Adipose tissue (tissue), 3 donors: Measurements from ENCODE around the gene NAA11. TPM values are rescaled to one million over a fixed set of nuclear protein-coding genes. Genes with fewer than 3 reads are reported as not detected.

Source experiments
- H3K27ac ChIP-seq: one replicate; pipeline ENCODE4 v1.5.1; 2013; ENCODE audit warnings: low read depth, low read length
- WGBS, 3 donors: extraction: QIAGEN DNeasy Blood & Tissue Kit; methylation state at CpG; one replicate each; pipeline ENCODE4 v1.1.7; 2013; 5-methylcytosine and 5-hydroxymethylcytosine counted together
- polyA plus RNA-seq, 3 donors: library from polyadenylated mRNA; stranded (reverse); fragments of 200-250 nt; gene quantifications; one replicate each; pipeline ENCODE4 v1.2.3, GENCODE V29; 2013
- donor health status: healthy with polysubstance abuse.
- donor health status: Bipolar disorder and iron deficiency.
- donor health status: healthy.

The NAA11 gene
- polyA plus RNA-seq, result not detected

- WGBS, 3 donors, result 86 to 95% (median 92%) methylated on average over 19 of the region's 19 CpGs
- H3K27ac ChIP-seq, result no peak within 1 kb of the TSS
These were observed at the start of gene NAA11 for GRCh38 chr4:79325864-79326328. Gene NAA11 (minus strand): TSS chr4:79326061. CDS start chr4:79325877, 184 bp downstream.

GRCh38 chr4:79370026-79370425 lies 44.2 kb upstream of the NAA11 start:
- no peak overlapping the region for H3K27ac ChIP-seq
- WGBS, 3 donors, result 53 to 65% (median 56%) methylated on average over 2 of the region's 2 CpGs

GRCh38 chr4:79367096-79367495 lies 41.2 kb upstream of the NAA11 start:
- no peak overlapping the region for H3K27ac ChIP-seq
- 89 to 92% (median 90%) methylated on average over 2 of the region's 2 CpGs for WGBS, 3 donors

DNA sequence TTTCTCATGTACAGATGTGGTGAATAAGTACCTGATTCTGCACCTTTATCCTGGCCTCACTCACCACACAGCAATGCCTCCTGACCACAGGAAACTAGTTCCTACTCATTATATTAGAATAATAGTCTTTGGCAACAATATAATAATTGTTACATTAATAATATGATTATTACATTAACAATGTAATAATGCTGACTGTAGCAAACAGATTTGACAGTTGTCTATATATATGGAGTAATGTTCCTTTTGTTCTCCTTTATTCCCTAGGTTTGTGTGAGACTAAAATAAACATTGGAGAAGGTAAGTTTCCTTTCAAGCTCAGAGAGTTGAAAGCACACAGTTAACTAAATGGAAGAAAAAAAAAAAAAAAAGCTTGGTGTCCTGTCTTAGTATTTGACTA lies 40.6 kb upstream of the NAA11 start:
- H3K27ac ChIP-seq, result no peak overlapping the region

- no peak overlapping the region for H3K27ac ChIP-seq
- WGBS, 3 donors, result 77 to 88% (median 84%) methylated on average over 6 of the region's 6 CpGs
These were observed 38.2 kb upstream of the NAA11 start for GRCh38 chr4:79364061-79364460.

- 78 to 87% (median 80%) methylated on average over 4 of the region's 4 CpGs for WGBS, 3 donors
- H3K27ac ChIP-seq, result no peak overlapping the region
These were observed 36.8 kb upstream of the NAA11 start for GRCh38 chr4:79362626-79363025.

DNA sequence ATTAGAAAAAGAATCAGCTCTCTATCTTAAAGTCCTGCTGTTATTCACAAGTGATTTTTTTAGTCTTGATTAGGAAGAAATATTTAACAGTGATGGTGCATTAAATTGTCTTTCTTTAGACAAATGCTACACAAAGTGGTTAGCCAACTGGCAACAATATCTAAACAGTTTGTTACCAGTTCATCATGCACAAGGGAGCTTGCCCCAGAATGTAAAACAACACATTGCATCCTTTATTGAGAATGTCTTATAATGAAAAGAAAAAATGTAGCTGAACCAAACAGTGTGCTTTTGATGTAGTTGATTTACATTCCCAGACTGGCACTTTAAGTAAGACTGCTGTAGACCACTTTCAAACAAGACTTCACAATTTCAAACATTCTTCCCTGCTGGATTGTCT lies 34.1 kb upstream of the NAA11 start:
- H3K27ac ChIP-seq, result no peak overlapping the region

- WGBS, 3 donors, result 87 to 97% (median 89%) methylated on average over 1 of the region's 1 CpG
These were observed 32.6 kb upstream of the NAA11 start for GRCh38 chr4:79358438-79358837.

DNA sequence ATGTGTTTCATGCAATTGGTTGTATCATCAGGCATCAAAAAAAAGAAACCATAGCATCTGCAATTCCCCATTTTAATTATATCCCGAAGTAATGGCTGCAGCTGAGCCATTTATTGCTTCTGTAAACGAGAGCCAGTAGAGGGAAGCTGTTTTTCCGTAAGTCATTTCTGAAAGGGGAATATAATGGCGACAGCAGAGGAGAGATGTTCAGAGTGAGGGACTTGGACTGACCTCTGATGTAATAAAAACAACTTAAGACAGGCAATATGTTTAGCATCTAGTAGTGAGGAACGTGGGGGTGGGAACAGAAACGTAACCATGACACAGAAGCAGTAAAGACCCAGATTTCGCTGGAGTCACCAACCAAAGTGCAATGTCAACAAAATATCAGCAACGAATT lies 31.5 kb upstream of the NAA11 start:
- H3K27ac ChIP-seq, result no peak overlapping the region
- WGBS, 3 donors, result 64 to 70% (median 67%) methylated on average over 8 of the region's 8 CpGs

More at GRCh38 chr4:79358438-79358837, 32.6 kb upstream of the NAA11 start:
- H3K27ac ChIP-seq, result no peak overlapping the region

- 75 to 82% (median 76%) methylated on average over 1 of the region's 1 CpG for WGBS, 3 donors
- no peak overlapping the region for H3K27ac ChIP-seq
These were observed 27.2 kb upstream of the NAA11 start for GRCh38 chr4:79353075-79353474.

GRCh38 chr4:79348405-79348804 lies 22.5 kb upstream of the NAA11 start:
- WGBS, 3 donors, result 85 to 95% (median 92%) methylated on average over 2 of the region's 2 CpGs
- no peak overlapping the region for H3K27ac ChIP-seq

DNA sequence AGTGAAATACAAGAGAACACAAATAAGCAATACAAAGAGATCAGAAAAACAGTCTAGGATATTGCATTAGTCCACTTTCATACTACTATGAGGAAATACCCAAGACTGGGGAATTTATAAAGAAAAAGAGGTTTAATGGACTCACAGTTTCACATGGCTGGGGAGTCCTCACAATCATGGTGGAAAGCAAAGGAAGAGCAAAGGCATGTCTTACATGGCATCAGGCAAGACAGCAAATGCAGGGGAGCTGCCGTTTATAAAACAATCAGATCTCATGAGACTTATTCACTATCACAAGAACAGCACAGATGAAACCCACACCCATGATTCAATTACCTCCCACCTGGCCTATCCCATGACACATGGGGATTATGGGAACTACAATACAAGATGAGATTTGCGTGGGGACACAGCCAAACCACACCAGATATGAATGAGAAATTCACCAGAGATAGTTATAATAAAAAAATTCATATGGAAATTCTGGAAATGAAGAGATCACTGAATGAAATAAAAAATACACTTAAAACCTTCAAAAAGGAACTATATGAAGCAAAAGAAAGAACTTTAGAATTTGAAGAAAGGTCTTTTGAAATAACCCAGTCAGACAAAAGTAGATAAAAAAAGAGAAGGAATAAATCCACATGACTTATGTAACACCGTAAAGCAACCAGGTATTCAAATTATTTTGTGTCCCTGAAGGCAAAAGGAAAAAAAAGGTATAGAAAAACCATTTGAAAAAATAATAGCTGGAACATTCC lies 16.2 kb upstream of the NAA11 start:
- H3K27ac ChIP-seq, result no peak overlapping the region
- WGBS, 3 donors, result 77 to 94% (median 81%) methylated on average over 3 of the region's 3 CpGs

GRCh38 chr4:79340568-79340967 lies 14.7 kb upstream of the NAA11 start:
- H3K27ac ChIP-seq, result no peak overlapping the region
- WGBS, 3 donors, result 83 to 96% (median 94%) methylated on average over 2 of the region's 2 CpGs

DNA sequence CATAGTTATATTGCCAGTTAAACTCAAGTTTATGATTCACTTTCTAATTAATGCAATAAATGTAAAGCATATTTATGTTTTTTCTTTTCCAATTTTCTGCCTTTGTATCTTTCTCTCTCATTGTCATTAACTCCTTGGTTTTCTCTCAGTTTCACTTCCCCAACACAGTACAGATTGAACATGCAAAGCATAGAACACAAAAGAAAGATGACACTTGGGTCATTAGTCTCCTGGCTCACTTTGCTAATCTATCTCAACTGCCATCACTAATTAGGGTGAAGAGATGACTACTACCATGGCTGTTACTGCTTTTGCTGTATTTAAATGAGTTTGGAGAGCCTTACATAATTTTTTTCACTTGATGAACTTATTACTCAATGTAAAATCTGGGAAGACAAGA lies 12.3 kb upstream of the NAA11 start:
- H3K27ac ChIP-seq, result no peak overlapping the region

- H3K27ac ChIP-seq, result no peak overlapping the region
- WGBS, 3 donors, result 40 to 59% (median 54%) methylated on average over 1 of the region's 1 CpG
These were observed 8.9 kb upstream of the NAA11 start for GRCh38 chr4:79334783-79335182.

- 65 to 69% (median 68%) methylated on average over 4 of the region's 4 CpGs for WGBS, 3 donors
- H3K27ac ChIP-seq, result no peak overlapping the region
These were observed 8.5 kb upstream of the NAA11 start for GRCh38 chr4:79334341-79334740.

DNA sequence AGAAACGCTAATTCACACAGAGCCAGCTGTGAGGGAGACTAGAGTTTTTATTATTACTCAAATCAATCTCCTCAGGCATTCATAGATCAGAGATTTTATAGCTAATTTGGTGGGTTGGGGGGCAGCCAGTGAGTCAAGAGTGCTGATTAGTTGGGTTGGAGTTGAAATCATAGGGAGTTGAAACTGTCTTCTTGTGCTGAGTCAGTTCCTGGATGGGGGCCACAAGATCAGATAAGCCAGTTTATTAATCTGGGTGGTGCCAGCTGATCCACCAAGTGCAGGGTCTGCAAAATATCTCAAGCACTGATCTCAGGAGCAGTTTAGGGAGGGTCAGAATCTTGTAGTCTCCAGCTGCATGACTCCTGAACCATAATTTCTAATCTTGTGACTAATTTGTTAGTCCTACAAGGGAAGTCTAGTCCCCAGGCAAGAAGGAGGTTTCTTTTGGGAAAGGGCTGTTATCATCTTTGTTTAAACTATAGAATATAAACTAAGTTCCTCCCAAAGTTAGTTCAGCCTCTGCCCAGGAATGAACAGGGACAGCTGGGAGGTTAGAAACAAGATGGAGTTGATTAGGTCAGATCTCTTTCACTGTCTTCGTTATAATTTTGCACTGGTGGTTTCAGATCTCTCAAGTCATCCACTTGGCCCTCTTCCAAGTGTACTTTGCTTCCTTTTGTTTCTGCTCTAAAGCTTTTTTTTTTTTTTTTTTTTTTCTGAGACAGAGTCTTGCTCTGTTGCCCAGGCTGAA lies 5.4 kb upstream of the NAA11 start:
- no peak overlapping the region for H3K27ac ChIP-seq
- 42 to 64% (median 44%) methylated on average over 2 of the region's 2 CpGs for WGBS, 3 donors

DNA sequence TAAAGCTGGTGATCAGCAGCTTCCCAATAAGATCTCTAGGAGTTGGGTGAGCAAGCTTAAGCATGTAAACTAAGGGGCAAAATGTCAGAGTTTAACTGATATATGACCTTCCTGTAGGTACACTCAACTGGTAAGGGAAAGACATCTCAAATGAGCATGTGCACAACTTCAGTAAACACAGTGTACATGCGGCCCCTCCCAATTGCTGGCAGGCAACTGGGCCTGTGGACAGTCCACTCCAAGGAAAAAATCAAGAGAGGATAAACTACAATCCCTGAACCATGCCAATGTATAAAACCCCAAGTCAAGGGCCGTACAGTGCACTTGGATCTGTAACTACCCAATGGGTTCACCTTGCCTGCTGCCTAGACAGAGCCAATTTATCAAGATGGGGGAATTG lies 4.9 kb upstream of the NAA11 start:
- WGBS, 3 donors, result 69 to 80% (median 74%) methylated on average over 2 of the region's 2 CpGs
- no peak overlapping the region for H3K27ac ChIP-seq

DNA sequence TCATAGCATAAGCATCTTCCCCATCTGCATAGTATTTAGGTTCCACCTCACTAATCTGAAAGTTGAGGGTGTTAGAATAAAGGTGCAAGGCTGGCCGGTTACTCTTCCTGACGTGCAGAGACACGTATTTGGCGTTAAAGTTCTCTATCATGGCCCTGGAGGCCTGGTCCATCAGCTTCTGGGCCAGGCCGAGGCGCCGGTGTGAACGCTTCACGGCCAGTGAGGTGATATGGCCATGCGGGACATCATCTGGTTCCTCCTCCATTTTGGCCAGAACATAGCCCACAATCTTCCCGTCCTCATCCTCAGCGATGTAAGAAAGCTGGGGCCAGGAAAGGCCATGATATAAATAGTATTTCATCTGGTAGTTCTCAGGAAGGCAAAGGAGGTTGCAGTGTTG lies 425 bp downstream of the NAA11 start:
- WGBS, 3 donors, result 90 to 94% (median 94%) methylated on average over 12 of the region's 12 CpGs

GRCh38 chr4:79319975-79320374 lies 5.9 kb downstream of the NAA11 start:
- H3K27ac ChIP-seq, result no peak overlapping the region
- WGBS, 3 donors, result 46 to 83% (median 70%) methylated on average over 4 of the region's 4 CpGs

More for the DNA sequence above, 425 bp downstream of the NAA11 start:
- H3K27ac ChIP-seq, result no peak overlapping the region
